ENCODE data around the gene SGCB.
A peak's percentile ranks its signal among the peaks of the same experiment; 100 is the strongest.
"Not testable (repeated sequence)": the region's sequence is repeated elsewhere in the genome, so short reads cannot be mapped to it uniquely, and the experiment has no call there.

The SGCB gene, protein sequence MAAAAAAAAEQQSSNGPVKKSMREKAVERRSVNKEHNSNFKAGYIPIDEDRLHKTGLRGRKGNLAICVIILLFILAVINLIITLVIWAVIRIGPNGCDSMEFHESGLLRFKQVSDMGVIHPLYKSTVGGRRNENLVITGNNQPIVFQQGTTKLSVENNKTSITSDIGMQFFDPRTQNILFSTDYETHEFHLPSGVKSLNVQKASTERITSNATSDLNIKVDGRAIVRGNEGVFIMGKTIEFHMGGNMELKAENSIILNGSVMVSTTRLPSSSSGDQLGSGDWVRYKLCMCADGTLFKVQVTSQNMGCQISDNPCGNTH

DNA sequence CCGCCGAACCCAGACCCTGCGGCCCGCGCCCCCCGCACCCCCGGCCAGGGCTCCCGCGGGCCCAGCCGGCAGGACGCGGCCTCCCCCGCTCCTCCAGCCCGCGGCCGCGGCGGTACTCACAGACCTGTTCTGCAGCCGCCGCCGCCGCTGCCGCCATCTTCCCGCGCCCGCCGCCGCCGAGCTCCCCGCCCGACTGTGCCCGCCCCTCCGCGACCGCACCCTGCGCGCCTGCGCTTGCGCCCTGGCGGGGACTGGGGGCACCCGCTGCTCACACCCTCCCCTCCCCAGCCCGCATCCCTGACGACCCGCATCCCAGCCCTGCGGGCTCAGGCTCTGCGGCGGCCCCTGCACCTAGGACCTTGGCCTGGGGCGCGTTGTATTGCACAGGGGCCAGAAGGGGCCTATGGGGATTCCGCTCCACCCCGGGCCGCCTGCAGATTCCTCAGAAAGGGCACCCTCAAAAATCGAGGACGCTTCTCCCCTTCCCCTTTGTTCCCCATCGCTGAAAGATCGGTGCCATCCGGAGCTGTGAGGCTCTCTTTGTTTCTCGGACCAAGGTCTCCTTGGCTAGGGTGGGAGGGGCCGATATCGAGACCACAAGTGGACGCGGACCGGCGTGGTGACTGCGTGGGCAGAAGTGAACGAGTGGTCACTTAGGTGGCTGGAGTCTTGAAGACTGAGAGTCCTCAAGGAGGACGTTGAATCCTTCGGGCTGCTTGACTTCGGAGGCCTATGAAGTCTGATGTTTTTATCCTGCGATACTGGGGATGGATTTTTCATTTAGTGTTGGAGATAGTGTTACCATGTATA, at the start of gene SGCB:
SGCB (minus strand) TSS at position 197 of the 810 bp plus-strand sequence; CDS start at position 157, 40 bp downstream.
- DNase-seq (ENCODE audit: low spot score), result no peak

DNA sequence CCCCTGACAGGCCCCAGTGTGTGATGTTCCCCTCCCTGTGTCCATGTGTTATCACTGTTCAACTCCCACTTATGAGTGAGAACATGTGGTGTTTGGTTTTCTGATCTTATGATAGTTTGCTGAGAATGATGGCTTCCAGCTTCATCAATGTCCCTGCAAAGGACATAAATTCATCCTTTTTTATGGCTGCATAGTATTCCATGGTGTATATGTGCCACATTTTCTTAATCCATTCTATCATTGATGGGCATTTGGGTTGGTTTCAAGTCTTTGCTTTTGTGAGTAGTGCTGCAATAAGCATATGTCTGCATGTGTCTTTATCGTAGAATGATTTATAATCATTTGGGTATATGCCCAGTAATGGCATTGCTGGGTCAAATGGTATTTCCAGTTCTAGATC, 48.3 kb upstream of the SGCB start:
- not testable (repeated sequence) for DNase-seq (ENCODE audit: low spot score)

DNA sequence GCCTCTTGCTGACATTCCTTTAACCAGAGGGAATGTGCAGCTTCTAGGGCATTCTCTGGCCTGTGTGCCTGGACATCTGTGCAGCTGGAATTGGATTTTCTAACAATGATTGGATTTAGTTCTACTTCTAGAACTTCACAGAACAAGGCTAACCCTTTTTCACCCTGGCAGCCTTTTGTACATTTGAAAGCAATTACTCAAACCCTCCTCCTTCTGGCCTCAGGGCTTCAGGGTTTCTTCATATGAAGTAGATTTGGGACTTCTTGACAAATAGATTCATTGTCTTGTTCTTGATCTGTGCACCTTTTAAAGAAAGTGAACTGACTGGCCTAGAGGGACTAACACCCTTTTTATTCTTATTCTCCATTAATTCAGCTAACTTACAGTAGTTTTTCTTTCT, 43.1 kb upstream of the SGCB start:
- no peak for DNase-seq (ENCODE audit: low spot score)

DNA sequence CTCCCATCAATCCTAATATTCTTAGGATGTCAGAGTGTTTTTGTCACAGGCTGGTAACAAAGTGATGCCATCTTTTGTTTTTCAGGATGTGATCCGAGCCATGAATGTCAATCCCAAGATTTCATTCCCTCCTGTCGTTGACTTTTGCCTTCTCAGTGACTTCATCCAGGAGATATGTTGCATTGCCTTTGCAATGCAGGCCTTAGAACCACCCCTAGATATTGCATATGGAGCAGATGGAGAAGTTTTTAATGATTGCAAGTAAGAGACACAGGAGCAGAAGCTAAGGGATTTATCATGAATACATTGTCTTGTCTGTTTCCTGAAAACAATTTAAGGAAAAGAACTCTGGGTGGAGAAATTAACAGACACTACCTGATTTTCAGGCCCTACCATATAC, 41.6 kb upstream of the SGCB start:
- no peak for DNase-seq (ENCODE audit: low spot score)

DNA sequence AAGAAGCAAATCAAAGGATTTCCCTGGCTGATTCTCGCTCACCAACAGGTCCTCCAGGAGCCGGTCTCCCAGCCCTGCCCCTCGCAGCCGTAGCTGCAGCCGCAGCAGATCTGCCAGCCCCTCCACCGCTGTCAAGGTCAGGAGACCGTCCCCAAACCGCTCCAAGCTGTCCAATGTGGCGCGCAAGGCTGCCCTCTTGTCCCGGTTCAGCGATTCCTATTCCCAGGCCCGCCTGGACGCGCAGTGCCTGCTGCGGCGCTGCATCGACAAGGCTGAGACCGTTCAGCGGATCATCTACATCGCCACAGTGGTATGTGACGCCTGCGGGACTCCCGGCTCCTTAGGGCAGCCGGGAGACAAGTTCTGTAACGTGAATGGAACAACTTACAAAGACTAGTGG, 38.6 kb upstream of the SGCB start:
- no peak for DNase-seq (ENCODE audit: low spot score)

DNA sequence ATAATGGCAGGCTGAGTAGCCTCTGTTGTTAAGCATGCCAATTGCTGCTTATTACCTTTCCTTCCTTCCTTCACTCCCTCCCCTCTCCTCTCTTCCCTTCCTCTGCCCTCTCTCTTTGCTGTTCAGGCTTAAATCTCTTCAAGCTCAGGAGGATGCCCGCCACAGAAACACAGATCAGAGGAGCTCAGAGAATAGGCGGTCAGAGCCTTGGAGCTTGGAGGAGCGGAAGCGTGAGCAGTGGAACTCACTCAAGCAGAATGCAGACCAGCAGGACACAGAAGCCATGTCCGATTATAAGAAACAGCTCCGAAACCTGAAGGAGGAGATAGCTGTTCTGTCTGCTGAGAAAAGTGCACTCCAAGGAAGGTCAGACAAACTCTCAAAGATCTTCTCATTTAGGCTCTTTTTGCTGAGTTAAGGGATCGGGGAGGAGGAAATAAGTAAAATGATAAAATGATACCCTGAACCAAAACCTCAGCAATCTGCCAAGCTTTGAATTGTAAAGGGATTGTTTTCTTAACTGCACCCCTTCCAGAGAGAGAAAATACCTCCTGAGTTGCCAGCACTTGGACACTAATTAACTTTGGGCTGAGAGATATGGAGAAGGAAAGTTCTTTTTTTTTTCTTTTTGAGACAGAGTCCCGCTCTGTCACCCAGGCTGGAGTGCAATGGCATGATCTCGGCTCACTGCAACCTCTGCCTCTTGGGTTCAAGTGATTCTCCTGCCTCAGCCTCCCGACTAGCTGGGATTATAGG, 33.9 kb upstream of the SGCB start:
- DNase-seq (ENCODE audit: low spot score), result no peak

DNA sequence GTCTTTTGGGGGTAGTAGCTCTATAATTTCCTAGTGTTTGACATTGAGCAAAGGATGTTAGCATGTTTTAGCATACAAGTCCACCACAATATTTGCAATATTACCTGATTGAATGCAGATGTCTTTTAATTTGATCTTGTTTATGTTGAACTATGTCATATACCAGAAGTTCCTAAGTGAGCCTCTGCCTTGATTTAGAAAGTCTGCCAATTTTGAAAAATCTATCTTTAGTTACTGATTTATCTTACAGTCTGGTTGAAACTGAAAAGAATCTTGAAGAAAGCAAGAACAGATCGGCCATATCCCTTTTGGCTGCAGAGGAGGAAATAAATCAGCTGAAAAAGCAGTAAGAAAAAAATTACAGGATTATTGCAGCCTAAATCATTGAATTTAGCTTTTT, 31.5 kb upstream of the SGCB start:
- DNase-seq (ENCODE audit: low spot score), result no peak

DNA sequence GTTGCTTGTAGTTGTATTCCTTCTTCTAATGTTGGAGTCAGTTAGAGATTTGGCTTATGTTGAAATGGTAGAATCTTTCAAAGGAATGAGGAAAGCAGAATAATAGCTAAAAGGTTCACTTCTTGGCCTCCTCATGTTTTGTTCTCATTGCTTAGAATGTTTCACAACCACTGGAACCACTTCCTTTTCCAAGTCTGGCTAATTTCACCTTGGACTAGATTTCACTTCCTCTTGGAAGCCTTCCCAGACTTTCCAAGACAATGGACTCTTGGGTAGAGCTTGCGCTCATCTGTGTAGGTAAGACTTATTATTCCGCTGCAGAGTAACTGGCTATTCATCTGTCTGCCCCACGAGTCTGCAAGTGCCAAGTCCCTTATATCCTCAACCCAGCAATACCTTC, 21.3 kb upstream of the SGCB start:
- DNase-seq (ENCODE audit: low spot score), result peak; percentile 73

DNA sequence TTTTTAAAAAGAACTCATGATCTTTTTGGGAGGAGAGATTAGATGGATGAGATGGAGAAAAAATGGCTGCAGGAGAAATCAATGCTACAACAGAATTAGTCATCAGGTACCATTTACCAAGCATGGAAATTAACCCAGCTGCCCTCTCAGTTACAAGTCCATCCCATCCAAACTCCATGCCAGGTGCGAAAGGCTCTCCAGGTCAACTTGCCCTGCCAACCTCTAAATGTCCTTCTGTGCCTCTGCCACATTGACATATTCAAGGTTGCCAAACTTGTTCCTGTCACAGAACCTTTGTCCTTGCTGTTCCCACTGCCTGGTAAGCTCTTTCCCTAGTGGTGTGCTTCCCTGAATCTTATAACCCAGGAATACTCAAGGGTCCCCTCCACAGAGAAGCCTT, 20.2 kb upstream of the SGCB start:
- DNase-seq (ENCODE audit: low spot score), result no peak

DNA sequence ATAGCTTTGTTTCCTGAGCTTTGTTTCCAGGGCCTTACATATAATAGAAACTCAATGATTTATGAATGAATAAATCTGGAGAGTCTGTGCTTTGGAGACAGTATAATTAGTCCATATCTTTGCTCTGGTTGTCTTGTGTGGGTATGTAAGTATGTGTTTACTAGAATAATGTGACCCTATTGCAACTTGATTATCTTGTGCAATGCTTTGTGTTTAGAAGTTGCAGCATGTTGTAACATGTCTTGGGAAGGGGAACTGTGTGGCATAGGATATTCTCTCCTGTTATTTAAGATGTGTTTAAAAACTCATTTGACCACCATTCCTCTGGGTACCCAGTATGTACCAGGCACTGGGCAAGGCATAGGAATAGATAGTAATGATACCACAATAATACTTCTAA, 19.1 kb upstream of the SGCB start:
- no peak for DNase-seq (ENCODE audit: low spot score)

DNA sequence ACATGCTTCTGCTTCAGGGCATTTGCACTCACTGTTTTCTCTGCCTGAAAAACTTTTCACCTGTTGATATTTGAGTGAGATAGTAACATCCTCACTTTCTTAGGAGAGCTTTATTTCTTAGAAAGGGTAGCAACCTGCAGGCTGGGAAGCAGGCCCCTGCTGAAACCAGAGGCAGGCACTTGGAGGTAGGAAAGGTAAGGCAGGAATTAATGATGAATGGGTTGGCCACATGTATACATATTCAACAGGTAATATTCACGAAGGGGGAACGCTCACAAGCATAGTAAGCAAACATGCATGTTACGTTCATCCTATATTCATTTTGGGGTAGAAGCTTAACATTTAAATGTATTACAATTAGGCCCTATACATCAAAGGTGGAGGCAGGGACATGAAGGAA, 16.2 kb upstream of the SGCB start:
- DNase-seq (ENCODE audit: low spot score), result no peak

DNA sequence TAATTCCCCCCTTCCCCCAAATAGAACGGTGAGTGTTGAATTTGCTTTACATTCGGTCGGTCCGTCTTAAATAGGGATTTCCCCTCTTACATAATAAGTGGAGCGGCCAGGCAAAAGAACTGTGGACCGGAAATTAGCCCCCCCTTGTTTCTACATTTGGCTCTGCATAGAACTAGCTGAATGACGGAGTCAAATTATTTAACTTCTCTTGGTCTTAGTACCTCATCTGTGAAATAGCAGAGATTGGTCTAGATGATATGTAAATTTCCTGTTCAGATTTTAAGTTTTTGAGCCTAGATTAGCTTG, 14.3 kb upstream of the SGCB start:
- no peak for DNase-seq (ENCODE audit: low spot score)

DNA sequence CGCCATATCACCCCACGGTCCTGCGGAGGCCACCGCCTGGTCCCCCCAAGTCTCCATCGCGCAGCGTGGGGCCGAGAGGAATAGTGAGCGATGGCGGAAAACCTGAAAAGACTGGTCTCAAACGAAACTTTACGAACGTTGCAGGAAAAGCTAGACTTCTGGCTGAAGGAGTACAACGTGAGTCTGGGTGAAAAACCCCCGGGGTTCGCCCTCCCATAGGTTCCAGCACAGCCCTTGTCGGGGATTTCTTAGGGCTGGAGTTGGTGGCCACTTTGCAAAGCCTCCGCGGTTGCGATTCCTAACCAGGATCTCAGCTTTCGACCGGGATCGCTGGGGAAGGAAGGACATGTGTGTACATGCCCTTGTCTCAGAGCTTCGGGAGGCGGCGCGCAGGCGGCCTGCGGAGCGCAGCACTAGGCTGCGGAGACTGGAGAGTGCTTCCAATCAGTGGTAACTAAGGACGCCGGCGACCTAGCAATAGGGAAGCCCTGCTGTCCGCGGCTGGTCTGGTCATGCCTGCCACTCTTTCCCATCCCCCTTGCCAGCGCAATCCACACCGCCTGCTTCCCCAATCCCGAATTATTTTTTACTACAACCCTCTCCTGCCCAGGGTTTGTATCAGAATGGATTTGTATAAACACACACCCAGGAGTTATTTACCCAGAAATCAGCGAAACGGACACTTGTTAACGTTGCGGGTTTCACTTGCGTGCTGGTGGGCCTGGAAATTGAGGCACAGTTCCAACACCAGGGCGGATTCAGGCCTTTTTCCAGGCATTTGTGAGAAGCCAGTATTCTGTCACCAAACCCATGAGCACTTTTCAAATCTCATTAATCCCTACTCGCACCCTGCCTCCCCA, 13.7 kb upstream of the SGCB start:
- DNase-seq (ENCODE audit: low spot score), result peak; percentile 88

DNA sequence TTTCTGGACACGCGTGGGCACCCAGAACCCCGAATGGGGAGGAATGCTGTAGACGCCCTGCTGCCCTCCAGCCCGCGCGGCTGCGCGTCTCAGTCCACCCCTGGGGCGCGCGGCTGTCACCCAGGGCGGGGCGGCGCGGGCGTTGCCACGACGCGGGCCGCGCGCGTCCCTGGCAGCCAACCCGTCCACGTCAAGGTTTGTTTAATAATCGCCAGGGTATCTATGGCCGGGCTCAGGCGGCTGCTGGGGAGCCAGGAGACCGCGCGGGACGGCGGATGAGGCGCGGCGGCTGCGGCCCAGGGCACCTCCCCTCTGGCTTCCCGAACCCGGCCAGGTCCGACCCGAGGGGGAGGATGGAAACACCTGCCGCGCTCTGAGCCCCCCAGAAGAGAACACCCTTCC, 13.1 kb upstream of the SGCB start, which contains the start of gene SPATA18:
SPATA18 (plus strand) TSS at position 92 of the 402 bp plus-strand sequence. CDS start 401 bp downstream, outside the sequence.
- DNase-seq (ENCODE audit: low spot score), result no peak

DNA sequence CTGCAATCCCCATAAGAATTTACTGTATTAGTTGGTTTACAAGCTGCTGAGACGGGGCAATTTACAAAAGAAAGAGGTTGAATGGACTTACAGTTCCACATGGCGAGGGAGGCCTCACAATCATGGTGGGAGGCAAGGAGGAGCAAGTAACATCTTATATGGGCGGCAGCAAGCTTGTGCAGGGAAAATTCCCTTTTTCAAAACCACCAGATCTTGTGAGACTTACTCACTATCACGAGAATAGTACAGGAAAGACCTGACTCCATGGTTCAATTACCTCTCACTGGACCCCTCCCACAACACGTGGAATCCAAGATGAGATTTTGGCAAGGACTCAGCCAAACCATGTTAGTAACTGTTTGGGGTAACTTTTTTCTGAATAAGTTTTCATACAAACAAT, 11.2 kb upstream of the SGCB start:
- no peak for DNase-seq (ENCODE audit: low spot score)

DNA sequence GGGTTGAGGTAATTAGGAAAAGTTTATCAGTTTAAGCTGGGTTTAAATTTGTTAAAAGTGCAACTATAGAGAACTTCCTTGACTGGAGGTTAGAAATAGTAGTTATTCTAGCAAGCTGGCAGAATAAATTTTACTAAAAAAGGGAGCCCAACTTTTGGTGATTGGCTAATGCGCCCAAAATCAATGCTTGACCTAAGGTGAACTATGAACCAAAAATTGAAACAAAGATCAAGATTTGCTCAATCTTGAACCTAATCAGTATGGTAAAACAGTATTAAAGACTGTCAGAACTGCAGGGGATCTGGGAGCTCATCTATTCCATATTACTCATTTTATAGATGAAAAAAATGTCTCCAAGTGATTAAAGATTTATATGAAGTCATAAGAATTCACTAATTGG, 6.9 kb upstream of the SGCB start:
- no peak for DNase-seq (ENCODE audit: low spot score)

DNA sequence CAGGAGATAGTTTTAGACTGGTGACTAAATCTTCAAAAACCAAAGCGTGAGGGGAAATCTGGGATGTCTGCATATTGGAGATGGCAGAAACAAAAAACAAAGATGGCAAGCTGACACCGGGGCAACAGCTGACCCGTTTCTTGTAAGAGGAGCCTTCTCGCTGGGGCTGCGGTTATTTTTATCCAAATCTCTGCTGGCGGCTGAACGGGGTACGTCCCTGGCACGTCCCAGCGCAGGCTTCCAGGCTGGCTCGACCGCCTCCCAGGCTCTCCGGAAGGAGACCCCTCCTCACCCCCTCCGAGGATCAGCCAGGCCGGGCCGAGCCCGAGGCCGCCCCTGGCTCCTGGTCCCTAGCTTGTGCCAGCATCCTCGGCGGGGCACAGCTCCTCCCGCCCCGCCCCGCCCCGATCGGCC, 403 bp downstream of the SGCB start:
- no peak for DNase-seq (ENCODE audit: low spot score)

DNA sequence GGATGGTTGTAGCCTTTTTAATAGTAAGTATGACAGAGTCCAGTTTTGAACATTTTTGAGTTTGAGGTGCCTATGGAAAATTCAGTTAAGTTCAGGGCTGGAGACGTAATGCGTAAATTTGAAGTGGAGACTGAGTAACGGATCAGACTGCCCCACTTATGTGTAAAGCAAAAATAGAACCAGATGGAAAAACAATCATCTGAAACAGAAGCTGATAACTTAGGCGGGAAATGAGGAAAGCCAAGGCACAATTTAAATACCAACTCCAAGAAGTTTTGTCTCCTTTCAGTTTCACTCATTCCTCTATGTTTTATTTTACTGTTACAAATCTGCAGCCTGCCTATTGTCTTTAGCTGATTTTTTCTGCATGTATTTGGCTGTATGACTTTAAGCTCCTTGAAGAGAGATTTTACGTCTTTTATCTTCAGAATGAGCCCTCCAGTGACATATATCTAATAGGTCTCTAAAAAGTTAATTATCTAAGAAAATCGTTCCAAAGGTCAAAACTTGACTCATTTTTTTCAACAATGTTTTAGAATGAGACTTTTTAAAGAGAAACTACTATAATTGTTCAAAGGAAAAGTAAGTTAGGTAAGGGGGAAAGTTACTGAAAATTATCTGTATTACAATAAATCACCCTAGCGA, 1.1 kb downstream of the SGCB start:
- DNase-seq (ENCODE audit: low spot score), result no peak

DNA sequence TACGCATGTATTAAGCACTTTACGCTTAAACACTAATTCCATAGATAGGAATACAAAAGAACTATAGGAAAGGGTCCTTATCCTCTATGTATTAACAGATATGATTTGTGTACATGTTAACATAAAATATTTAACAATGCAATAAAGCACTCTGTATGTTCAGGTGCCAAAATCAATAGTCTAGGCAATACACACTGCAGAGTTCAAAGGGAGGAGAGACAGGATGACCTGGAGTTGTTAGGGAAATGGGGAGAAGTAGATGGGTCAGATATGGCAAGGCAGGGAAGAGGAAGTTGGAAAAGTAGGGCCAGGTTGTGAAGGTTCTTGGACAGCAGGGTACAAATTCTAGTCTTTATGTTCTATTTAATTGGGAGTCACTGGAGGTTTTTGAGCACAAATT, 2.9 kb downstream of the SGCB start:
- no peak for DNase-seq (ENCODE audit: low spot score)

DNA sequence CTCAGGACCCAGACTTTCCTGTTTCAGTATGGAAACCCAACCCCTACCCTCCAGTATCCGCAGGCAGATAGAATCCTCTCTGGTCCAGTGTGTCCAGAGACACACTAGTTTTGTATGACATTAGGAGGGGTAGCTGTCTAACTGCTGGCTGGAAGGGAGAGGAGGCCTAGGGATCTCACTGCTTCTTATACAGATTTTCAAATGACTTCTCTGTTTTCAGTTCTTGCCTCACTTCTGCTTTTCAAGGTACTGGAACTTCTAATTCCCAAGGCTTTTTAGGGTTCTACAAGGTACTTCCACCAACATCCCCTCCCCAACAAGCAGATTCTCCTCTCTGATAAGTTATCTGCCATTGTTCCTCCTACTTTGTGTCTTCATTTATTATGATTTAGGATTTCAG, 6.1 kb downstream of the SGCB start:
- no peak for DNase-seq (ENCODE audit: low spot score)

DNA sequence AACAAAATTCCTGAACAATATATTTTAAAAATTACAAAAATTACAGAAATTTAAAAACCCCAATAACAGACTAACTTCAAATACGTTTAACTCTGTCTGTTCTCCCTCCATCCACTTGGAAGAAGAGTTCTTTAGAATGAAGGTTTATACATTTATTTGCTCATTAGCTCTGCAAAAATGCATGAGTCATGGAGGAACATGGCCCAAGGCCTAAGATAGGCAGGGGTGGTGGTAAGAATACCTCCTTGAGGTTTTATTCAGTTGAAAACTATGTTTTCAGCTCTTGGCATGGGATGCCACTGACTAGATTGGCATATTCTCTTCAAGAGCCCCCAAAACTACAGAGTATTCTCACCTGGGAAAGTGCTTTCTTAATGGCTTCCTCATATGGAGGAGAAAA, 9.1 kb downstream of the SGCB start:
- no peak for DNase-seq (ENCODE audit: low spot score)
